Measurements from ENCODE around the gene NPTXR.
"Not testable (repeated sequence)": the region's sequence is repeated elsewhere in the genome, so short reads cannot be mapped to it uniquely, and the experiment has no call there.

The NPTXR gene

DNA sequence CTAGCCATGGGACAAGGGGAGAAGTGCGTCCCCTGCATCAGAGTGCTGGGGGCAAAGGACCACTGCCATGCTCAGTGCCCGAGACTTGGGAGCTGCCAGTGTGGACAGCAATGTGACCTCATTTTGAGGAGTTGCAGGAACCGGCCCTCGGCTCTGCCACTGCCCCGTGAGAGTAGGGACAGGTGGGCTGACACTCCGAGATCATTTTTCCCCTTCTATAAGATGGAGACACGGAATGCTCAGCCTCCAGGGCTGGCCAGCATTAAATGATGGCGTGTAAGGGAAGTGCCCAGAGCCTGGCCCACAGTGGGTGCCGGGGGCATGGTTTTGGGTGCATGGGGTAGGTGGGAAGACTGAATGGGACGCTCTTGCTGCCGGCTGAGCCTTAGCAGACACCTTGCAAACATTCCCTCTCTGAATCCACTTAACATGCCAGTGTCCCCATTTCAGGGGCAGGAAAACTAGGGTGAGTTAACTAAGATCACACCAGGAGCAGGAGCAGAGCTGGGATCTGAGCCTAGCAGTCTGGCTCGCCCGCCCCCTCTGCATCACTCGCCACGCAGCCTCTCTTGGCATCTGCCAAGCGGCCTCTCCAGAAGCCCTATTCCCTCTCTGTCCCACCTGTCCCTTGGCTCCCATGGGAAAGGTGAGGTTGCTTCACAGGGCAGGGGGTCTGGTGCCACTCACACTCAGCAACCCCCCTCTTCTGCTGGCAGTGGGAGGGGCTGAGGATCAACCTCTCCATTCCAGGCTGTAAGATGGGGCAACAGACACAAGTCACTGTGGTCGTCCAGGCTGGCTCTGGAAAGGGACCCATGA is 13.6 kb downstream of the NPTXR start:
- DNase-seq: no peak

DNA sequence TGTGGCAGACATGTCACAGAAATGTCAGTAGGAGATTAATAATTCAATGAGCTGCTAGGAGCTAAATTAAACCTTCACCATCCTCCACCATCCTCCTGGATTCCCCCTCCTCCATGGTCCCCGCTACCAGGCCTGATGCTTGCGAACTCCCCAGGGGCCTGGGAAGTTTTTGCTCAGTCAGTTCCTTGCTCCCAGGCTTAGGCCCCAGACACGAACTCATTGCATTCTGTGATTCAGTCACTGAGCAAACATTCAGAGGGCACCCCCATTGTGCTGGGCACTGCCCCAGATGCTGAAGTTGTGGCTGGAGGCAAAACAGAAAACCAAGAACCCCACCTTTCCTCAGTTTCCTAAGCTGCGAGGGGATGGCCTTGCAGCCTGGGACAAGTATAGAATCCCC is 14.3 kb downstream of the NPTXR start:
- no peak for DNase-seq

DNA sequence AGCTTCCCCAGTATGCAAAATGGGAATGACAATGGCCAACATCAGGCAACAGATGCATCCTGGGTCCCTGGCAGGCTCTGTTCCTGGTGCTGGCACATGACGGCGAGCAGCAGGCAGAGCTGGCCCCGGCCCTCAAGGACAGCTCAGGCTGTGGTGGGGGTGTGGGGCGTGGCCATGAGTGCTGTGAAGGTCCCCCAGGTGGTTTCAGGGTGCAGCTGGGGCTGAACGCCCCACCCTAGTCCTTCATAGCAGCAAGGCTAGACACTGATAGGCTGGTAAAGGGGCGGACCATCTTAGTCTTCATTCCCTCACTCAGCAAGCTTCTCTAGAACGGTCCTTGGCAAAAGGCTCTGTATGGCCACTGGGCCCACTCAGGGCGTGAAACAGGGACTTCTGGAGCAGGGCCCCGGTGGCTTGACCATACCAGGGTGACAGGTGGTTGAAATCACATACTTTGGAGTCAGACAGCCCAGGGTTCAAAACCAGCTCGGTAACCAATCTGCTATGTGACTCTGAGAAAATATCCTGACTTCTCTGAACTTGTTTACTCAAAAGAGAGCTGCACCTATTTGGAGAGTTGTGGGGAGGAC is 15.1 kb downstream of the NPTXR start:
- DNase-seq: no peak

DNA sequence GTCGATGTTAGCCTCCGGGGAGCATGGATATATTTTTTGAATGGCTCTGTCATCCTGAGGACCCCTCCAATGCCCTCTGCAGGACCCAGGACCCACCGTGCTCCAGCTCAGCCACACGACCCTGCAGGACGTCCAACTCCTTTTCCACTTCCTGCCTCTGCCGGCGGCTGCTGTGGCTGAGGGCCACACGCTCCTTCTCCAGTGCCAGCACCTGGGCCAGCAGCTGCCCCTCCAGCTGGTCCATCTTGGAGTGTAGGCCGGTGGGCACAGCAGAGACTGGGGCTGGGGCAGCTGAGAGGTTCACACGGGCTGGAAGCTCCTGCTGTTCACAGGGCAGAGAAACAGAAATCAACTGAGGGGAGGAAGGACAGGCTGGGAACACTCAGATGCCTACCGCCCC is 15.6 kb downstream of the NPTXR start:
- DNase-seq: no peak

DNA sequence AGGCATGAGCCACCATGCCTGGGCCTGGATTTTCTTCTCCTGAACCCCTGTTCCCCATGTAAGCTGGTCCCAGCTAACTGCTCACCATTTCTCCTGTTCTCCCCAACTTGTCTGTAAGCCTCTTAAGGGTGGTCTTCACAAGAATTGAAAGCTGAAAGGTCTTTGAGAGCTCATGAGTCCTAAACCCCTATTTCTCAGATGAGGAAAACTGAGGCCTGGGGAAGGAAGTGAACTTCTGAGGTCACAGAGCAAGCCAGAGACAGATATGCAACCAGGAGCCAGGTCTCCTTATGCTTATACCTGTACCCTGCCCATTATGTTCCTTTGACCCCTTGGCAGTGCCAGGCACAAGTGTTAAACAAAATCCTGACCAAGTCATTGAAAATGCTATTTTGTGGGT is 16.3 kb downstream of the NPTXR start:
- no peak for DNase-seq

DNA sequence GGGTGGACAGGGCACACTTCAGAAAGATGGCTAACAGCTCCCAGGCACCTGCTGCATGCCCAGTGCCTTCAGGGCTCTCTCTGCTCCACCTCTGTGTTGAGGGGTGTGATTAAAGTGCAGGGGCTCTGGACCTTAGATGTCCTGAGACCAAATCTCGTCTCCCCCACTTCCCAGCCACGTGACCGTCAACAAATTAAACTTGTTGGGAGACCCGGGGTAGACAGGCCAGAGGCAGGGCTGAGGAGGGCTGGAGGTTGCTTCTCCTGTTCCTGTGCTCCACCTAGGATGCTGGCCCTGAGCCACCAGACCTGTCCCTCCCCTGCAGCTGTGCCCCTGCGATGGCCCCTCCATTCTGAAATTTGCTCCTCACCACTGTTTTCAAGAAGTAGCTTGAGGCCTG is 17.0 kb downstream of the NPTXR start:
- no peak for DNase-seq

DNA sequence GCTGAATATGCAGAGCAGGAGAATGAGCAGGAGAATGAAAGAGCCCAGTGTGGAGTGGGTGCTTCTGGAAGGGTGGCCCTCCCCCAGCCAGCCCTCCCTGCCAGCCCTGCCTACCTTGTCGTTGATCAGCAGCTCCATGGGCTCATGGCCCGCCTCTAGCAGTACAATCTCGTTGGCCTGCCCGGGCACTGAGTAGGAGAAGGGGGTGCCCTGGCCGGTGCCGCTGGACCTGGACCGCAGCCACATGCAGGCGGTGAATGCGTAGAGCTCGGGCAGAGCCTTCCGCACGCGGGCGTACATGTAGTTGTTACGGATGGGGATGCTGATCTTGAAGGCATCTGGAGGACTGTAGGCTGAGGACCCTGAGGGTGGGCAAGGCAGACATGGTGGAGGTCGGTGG is 17.4 kb downstream of the NPTXR start:
- DNase-seq: no peak

DNA sequence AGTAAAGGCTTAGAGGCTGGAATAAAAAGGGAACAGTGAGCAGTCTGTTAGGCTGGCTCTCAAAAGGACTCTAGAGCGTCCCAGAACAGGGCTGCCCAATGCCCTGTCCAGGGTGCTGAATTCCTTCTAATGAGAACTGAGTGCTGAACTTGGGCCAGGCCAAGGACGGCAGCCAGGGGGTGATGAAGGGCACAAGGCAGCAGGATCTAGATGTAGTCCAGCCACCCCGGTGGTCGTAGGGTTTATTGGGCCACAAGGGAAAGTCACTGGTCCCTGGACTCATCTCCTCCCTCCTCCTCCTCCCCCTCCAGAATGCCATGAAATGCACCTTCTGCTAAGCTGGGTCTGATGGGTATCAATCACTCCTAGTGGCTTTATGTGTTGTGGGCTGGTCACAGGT is 19.2 kb downstream of the NPTXR start:
- DNase-seq: no peak

DNA sequence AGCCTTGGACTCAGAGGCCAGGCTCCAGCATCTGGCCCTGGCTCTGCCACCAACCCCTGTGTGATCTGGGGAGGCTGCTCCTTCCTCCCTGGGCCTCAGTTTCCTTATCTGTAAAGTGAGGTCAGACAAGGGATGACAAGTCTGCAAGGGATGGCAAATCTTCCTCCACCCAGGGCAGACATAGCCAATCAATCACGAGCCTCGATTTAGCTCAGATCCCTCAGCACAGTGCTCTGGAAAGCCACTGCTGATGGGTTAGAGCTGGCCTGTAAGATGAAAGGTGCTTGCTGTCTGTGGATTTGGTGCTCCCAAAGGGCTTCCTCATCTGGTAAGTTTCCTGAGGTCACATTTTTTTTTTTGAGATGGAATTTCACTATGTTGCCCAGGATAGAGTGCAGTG is 20.2 kb downstream of the NPTXR start:
- DNase-seq: no peak

DNA sequence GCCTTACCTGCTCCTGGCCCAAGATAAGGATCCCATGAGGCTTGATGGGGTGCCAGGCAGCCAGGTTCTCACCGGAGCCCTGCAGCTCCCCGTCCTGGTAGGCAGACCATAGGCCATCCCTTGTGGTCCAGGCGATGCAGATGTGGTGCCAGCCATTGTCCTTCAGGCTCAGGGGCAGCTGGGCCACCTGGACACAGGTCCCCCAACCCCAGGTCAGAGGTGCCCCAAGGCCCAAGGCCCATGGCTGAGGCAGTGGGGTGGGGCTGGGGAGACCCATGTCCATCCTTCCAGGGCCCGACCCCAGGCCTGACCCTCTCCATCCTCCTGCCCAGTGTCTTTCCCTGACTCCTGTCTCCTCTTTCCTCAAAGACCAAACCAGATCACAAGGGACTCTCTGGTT is 20.8 kb downstream of the NPTXR start:
- DNase-seq: no peak

DNA sequence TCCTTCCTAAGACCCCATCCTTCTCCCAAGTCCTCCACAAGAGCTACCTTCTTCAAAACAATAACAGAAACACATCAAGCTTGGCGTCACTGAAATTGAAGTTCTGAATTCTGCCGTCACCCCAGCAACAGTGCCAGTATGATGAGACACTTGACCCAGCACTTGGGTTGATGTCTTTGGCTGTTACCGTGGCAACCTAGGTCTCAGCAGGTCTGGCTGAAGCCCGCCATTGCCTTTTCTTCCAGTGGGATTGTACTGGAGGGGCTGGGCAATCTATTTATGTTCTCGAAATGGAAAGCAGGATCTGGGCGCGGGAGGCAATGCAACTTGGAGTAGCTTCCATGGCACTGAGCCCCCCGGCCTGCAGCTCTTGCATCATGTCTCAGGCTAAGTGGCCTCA is 23.8 kb downstream of the NPTXR start:
- no peak for DNase-seq

DNA sequence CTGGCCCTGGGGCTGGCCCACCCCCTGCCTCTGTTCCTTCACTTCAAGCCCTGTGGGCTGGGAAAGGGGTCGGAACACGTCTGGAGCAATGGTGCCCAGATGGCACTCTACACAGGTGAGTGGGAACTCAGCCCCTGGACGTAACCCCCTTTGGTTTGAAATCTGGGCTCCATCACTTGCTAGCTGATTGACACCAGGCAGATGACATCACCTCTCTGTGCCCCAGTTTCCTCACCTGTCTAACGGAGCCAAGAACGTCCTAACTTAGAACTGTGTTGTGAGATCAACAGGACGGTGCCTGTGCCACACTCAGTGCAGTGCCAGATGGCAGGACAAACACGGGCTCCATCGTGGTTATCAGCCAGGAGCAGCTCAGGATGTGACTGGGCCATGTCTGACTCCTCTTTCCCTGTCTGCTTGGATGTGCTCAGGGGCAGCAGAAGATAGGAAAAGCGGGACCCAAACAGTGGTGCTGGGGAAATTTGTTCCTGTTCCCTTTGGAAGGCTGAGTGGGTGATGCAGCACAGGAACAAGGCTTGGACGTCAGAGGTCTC is 24.4 kb downstream of the NPTXR start:
- no peak for DNase-seq

DNA sequence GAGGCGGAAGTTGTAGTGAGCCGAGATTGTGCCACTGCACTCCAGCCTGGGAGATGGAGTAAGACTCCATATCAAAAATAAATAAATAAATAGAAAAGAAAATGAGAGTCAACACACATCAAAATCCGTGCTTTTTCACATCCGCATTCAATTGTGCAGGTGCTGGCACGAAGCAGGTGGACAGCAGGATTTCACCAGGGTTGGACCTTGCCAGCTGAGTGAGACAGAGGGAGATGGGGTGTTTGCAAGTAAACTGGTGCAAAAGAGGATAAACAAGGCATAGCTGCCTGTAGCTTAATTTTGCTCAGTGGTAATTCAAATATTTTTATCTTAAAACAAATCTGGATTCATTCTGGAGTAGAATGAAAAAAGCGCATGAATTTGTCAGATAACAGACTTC is 26.6 kb downstream of the NPTXR start:
- DNase-seq: no peak

DNA sequence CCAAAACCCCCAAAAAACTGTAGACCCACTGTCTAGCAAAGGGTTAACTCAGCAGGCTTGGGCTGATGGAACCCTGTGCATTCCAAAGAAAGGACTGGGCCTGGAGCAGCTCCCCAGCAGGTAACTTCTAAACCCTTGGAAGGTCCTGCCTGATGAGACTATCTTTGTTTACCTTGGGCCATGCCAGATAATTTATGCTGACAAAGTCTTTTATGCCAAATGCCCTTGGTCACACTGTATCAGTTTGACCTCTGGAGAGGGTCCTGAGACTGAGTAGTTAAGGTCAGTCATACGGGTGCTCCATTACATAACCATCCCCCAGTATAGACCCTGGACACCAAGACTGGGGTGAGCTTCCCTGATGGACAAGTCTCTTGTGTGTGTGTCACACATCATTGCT is 28.0 kb downstream of the NPTXR start:
- DNase-seq: no peak

DNA sequence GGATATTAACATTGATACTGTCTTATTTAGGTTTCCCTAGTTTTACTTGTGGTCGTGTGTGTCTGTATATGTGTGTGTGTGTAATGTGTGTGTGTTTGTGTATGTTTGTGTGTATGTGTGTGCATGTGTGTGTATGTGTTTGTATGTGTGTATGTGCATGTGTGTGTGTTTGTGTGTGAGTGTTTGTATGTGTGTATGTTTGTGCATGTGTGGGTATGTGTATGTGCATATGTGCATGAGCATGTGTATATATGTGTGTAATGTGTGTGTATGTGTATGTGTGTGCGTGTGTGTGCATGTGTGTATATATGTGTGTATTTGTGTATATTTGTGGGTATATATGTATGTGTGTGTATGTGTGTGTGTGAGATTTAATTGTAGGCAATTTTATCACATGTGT is 32.6 kb downstream of the NPTXR start:
- no peak for DNase-seq

DNA sequence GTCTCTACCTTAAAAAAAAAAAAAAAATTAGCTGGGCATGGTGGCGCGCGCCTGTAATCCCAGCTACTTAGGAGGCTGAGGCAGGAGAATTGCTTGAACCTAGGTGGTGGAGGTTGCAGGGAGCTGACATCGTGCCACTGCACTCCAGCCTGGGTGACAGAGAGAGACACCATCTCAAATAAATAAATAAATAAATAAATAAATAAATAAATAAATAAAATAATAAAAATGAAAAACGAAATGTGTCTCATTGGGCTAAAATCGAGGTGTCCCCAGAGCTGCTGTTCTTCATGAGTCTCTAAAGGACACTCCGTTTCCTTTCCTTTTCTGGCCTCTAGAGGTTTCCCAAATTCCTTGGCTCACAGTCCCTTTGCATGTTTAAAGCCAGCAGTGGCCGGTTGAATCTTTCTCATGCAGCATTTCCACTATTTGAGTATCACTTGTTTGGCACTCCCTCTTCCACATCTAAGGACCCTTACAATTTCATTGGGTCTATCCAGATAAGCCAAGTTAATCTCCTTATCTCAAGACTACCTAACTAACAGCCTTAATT is 38.7 kb downstream of the NPTXR start:
- not testable (repeated sequence) for DNase-seq

DNA sequence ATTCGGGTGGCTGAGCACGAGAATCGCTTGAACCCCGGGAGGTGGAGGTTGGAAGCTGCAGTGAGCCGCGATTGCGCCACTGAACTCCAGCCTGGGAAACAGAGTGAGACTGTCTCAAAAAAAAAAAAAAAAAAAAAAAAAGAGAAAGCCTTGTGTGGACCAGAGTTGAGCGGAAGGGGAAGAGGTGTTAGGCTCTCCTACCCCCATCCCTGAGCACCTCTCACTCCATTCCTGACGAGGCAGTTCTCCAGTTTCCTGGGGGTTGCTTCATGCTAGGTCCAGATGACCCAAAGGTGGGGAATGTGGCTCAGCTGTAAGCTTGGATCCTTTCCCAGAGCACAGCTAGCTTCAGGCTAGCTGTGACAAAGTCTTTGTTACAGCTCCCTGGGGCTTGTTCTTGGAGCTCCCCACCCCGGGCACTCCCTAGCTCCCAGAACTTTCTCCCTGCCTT is 41.1 kb downstream of the NPTXR start:
- DNase-seq: no peak

DNA sequence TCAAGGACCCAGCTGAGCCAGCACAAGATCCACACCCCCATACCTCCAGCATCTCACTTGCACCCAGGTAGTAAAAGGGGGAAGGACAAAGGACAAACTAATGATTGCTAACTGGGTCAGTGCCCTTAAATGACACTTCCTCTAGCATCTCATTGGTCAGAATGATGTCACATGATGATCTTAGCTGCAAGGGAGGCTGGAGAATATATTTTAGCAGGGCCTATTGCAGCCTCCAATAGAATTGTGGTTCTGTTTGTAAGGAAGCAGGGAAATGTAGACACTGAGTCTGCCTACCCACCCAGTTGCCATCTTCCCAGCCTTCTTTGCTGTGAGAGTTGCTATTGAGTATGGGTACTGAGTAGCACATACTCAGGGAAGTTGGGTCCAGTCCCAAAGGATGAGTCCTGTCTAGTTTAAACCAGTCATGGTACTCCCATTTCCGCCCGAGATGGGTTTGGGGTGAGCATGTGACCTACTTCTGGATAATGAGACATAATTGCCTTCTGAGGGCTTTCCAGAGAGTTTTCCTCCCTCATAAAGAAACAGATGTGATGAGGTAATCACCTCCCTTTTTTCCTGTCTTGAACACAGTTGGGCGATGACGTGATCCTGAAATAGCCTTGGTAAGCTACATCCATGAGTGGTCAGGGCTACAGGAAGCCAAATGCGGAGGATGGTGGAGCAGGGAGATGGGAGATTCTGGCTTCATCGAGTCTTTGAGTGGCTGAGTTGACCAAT is 44.4 kb downstream of the NPTXR start:
- DNase-seq: no peak

DNA sequence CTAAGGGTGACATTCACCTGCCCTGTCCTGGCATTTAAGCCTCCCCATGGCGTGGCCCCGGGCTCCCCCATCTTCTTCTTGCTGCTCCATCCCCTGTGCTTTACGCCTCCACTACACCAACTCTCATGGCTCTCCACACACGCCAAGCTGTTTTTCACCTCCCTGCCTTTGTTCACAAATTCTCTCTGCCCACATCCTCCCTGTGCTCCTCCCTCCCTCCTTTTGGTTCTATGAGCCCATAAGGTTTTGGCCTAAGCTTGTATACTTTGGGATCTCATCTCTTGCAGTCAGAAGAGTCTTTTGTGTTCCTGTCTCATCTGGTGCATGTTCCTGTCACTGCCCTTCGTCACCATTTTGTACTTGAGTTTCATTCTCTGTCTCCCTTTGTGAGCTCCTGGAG is 45.3 kb downstream of the NPTXR start:
- DNase-seq: no peak

DNA sequence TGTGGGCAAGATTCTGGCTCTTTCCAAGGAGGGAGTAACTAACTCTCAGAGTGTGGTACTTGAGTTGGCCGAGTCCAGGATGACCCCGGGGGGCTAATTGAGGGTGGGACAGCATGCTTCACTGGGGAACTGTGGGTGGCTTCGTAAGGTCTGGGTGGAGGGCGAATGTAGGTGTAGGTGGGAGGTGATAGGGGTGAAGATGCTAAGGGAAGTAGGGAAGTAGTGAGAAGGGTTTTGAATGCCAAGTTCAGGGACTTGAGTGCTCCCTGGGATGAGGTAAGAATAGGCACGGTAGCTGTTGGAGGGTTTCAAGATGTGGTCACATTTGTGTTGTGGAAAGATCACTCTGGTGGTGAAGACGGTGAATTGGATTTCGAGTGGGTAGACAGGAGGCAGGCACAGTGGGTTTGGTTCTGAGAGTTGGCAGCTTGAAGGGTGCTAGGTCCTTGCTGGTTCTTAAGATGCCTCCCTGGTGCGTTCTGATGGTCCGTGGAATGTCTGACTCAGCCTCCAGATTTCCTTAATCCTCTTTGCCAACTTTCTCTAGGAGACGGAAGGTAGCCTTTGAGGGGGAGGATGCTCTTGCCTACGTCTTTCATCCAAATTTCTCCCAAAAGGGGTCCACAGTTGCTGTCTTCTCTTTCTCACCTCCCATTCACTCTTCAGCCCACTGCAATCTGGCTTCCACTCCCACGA is 47.4 kb downstream of the NPTXR start:
- DNase-seq: no peak

DNA sequence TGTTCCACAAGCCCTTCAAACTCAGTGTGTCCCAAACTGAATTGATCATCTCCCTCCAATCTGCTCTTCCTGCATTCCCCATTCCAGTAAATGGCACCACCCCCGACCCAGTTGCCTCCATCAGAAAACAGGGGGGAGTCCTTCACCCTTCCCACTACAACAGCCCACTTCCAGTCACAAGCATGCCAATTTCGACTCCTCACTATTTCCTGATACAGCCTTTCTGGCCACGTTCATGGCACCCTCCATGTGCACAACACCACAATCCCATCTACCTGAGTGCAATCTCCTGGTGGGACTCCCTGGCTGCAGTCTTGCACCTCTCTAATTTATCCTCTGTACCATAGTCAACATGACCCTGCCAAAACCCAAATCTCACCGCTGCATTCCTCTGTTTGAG is 48.3 kb downstream of the NPTXR start:
- no peak for DNase-seq

DNA sequence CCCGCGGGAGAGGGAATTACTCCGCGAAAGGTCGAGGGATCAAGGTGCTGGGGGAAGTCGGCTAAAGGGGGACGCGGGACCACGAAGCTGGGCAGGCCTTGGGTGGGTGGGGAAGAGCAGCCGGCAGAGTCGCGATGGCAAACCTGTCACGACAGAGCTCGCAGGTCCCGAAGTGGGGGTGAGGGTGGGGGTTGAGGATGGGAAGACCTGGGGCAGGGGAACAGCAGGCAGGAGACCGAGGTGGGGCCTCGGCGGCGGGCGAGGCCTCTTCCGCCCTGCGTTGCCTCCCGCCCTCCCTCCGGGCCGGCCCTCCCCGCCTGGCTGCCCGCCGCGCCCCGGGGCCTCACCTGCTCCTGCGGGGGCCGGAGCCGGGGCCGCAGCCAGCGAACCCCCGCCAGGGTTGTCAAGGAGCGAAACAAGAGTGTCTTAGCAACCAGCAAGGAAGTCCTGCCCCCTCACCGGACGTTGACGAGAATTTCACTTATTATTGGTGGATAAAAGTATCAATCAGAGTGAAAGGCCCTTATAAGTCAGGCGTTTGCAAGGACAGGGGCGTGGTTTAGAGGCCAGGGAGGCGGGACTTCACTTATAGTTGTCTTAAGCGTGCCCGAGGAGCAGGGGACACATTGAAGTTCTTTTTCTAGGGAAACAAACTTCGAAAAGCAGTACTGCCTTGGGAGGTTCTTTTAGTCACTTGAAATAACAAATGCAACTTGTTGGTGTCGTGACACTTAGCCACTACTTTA is 49.9 kb downstream of the NPTXR start, which contains the start of gene DNAL4:
TSS of gene DNAL4 (minus strand) at position 423 of the 746 bp plus-strand sequence. CDS start 11,412 bp downstream, outside the sequence.
- DNase-seq: peak; percentile 83

All from NCI-H774 (cell line).